Liver (tissue), 9 donors: ENCODE results near the gene ZMYM4. TPM values are rescaled to one million over a fixed set of nuclear protein-coding genes. Genes with fewer than 3 reads are reported as not detected.

Experiments
- DNase-seq: peaks from one replicate; pipeline ENCODE4 v3.0.0-alpha.2; 2017; ENCODE audit warnings: low spot score
- H3K27ac ChIP-seq, 2 donors: one replicate each; pipeline ENCODE4 v1.7.0; 2013; ENCODE audit warnings: inconsistent platforms in 2 of 2, low read length in 2 of 2, control low read depth in 1 of 2, low read depth in 1 of 2, mild to moderate bottlenecking in 1 of 2
- H3K27me3 ChIP-seq, 4 donors: one replicate each; pipeline versions ENCODE4 v1.6.1 to v1.7.0; 2013; ENCODE audit warnings: low read length in 3 of 4, inconsistent platforms in 1 of 4, mild to moderate bottlenecking in 1 of 4, moderate library complexity in 1 of 4; ENCODE audit not compliant: control insufficient read depth in 4 of 4, insufficient read depth in 4 of 4
- H3K36me3 ChIP-seq, 4 donors: one replicate each; pipeline versions ENCODE4 v1.6.1 to v1.7.0; 2013; ENCODE audit warnings: low read length in 3 of 4, mild to moderate bottlenecking in 3 of 4, low read depth in 1 of 4, moderate library complexity in 1 of 4; ENCODE audit not compliant: control insufficient read depth in 4 of 4, insufficient read depth in 3 of 4
- H3K4me1 ChIP-seq, 4 donors: one replicate each; pipeline versions ENCODE4 v1.6.1 to v1.7.0; 2013; ENCODE audit warnings: low read length in 3 of 4, mild to moderate bottlenecking in 3 of 4, moderate library complexity in 1 of 4; ENCODE audit not compliant: control insufficient read depth in 4 of 4, insufficient read depth in 4 of 4
- H3K4me3 ChIP-seq, 3 donors: one replicate each; pipeline versions ENCODE4 v1.6.1 to v1.7.0; 2013; ENCODE audit warnings: low read length in 3 of 3, control low read depth in 1 of 3, low read depth in 1 of 3, mild to moderate bottlenecking in 1 of 3
- H3K9ac ChIP-seq, 2 donors: one replicate each; pipeline ENCODE4 v1.7.0; 2013; ENCODE audit warnings: low read length in 2 of 2, mild to moderate bottlenecking in 2 of 2, moderate library complexity in 2 of 2, control low read depth in 1 of 2, low read depth in 1 of 2
- H3K9me3 ChIP-seq, 4 donors: one replicate each; pipeline versions ENCODE4 v1.6.1 to v1.7.0; 2013; ENCODE audit warnings: low read length in 3 of 4; ENCODE audit not compliant: control insufficient read depth in 4 of 4
- EGR1 ChIP-seq, 2 donors: IDR thresholded peaks; 2 replicates each; pipeline ENCODE4 v1.6.1; 2016 to 2018; ENCODE audit warnings: antibody characterized with exemption in 2 of 2, low read depth in 2 of 2
- FOXA1 ChIP-seq: IDR thresholded peaks from 2 replicates; pipeline ENCODE4 v1.6.1; 2016; ENCODE audit warnings: antibody characterized with exemption
- FOXA2 ChIP-seq: IDR thresholded peaks from 2 replicates; pipeline ENCODE4 v1.6.1; 2016; ENCODE audit warnings: antibody characterized with exemption
- GABPA ChIP-seq, 2 donors: IDR thresholded peaks in 1 of 2; conservative IDR thresholded peaks in 1 of 2; 2 replicates each; pipeline ENCODE4 v1.6.1; 2016; ENCODE audit warnings: antibody characterized with exemption in 2 of 2, mild to moderate bottlenecking in 1 of 2, moderate library complexity in 1 of 2
- HNF4A ChIP-seq, 2 donors: conservative IDR thresholded peaks; 2 replicates each; pipeline ENCODE4 v1.6.1; 2016; ENCODE audit warnings: antibody characterized with exemption in 2 of 2, mild to moderate bottlenecking in 2 of 2
- HNF4G ChIP-seq: IDR thresholded peaks from 2 replicates; pipeline ENCODE4 v1.6.1; 2016; ENCODE audit warnings: antibody characterized with exemption
- JUND ChIP-seq, 2 donors: IDR thresholded peaks; 2 replicates each; pipeline ENCODE4 v1.6.1; 2016; ENCODE audit warnings: antibody characterized with exemption in 2 of 2
- NR2F2 ChIP-seq: IDR thresholded peaks from 2 replicates; pipeline ENCODE4 v1.6.1; 2016; ENCODE audit warnings: antibody characterized with exemption
- RAD21 ChIP-seq, 2 donors: IDR thresholded peaks; 2 replicates each; pipeline ENCODE4 v1.6.1; 2016; ENCODE audit warnings: antibody characterized with exemption in 2 of 2, mild to moderate bottlenecking in 2 of 2
- SP1 ChIP-seq: IDR thresholded peaks from 2 replicates; pipeline ENCODE4 v1.6.1; 2018; ENCODE audit warnings: antibody characterized with exemption, mild to moderate bottlenecking
- TAF1 ChIP-seq: conservative IDR thresholded peaks from 2 replicates; pipeline ENCODE4 v1.6.1; 2016; ENCODE audit warnings: antibody characterized with exemption, mild to moderate bottlenecking
- YY1 ChIP-seq: IDR thresholded peaks from 2 replicates; pipeline ENCODE4 v1.6.1; 2016; ENCODE audit warnings: antibody characterized with exemption, mild to moderate bottlenecking
- WGBS: extraction: QIAGEN DNeasy Blood & Tissue Kit; methylation state at CpG from one replicate; pipeline ENCODE4 v1.1.7; 2013; 5-methylcytosine and 5-hydroxymethylcytosine counted together
- polyA plus RNA-seq, 2 donors: library from polyadenylated mRNA; stranded (reverse) in 1 of 2; unstranded in 1 of 2; fragments of 200-250 nt in 1 of 2; fragments of >200 nt in 1 of 2; fragmentation: Nextera tagmentation in 1 of 2; extraction: Ambion mirVana in 1 of 2; gene quantifications; one replicate each; pipeline versions ENCODE4 v1.2.1 to v1.2.3, GENCODE V29; 2013 to 2015
- total RNA-seq, 2 donors: library from RNA; depleted of rRNA; stranded (reverse); fragments of >200 nt; gene quantifications; one replicate each; pipeline ENCODE4 v1.2.3, GENCODE V29; 2014
- TF ChIP-seq, protein P1 (sequence below): IDR thresholded peaks from 2 replicates; pipeline ENCODE4 v1.6.1; 2016; ENCODE audit warnings: antibody characterized with exemption
- TF ChIP-seq, protein P2 (sequence below): IDR thresholded peaks from 2 replicates; pipeline ENCODE4 v1.6.1; 2016; ENCODE audit warnings: antibody characterized with exemption
- TF ChIP-seq, protein P3 (sequence below): fragments of 150-350 bp; IDR thresholded peaks from 2 replicates; pipeline ENCODE4 v1.5.1; 2017; ENCODE audit warnings: improper control_type of control experiment, low read depth, low read length; ENCODE audit not compliant: missing input control
- TF ChIP-seq, protein P4 (sequence below): IDR thresholded peaks from 2 replicates; pipeline ENCODE4 v1.6.1; 2016; ENCODE audit warnings: antibody characterized with exemption
- donor health status: healthy.
- donor health status: healthy.
- donor health status: healthy.
- donor health status: healthy.
- donor health status: healthy.

ZMYM4 gene
- total and polyA plus RNA-seq, 4 donors: 5.3 to 16.8 (median 10.5) TPM

DNA sequence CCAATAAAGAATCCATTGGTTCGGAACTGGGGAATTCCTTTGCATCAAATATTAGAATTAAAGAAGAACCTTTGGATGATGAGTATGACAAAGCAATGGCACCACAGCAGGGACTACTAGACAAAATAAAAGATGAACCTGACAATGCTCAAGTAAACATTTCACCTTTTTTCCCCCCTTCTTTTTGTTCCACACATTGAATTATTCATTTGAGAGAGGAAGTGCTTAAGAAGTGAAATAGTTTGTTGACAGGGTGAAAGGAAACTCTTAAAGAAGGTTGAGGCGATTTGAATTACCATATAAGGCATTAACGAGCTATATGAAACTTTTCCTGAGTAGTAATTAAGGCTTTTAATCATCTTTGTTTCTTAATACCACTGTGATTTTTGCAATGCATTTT lies 93.1 kb downstream of the ZMYM4 start:
- no peak overlapping the region for H3K4me3 ChIP-seq
- H3K9me3 ChIP-seq: no peaks in the 10 kb centered on the region
- no peak overlapping the region for H3K9ac ChIP-seq
- H3K27ac ChIP-seq: no peak overlapping the region
- H3K4me1 ChIP-seq: peaks cover 0 to 6% (median 0%) of the 10 kb centered on the region in 4 donors
- 84% methylated on average over 3 of the region's 3 CpGs for WGBS
- no peaks in the 10 kb centered on the region for H3K27me3 ChIP-seq
- DNase-seq: no peak
- TF ChIP-seq FOXA2 (no peak), GABPA (IDR thresholded peaks at IDR 0.05 in 1 of 2, conservative IDR thresholded peaks at IDR 0.05 in 1 of 2) (no peak), FOXA1 (no peak), TAF1 (no peak), HNF4G (no peak), SP1 (no peak), EGR1 (IDR thresholded peaks at IDR 0.05; ENCODE audit: low read depth in 2 of 2) (no peak), YY1 (no peak), JUND (IDR thresholded peaks at IDR 0.05) (no peak), RAD21 (IDR thresholded peaks at IDR 0.05) (no peak)
- TF ChIP-seq, protein P1, sequence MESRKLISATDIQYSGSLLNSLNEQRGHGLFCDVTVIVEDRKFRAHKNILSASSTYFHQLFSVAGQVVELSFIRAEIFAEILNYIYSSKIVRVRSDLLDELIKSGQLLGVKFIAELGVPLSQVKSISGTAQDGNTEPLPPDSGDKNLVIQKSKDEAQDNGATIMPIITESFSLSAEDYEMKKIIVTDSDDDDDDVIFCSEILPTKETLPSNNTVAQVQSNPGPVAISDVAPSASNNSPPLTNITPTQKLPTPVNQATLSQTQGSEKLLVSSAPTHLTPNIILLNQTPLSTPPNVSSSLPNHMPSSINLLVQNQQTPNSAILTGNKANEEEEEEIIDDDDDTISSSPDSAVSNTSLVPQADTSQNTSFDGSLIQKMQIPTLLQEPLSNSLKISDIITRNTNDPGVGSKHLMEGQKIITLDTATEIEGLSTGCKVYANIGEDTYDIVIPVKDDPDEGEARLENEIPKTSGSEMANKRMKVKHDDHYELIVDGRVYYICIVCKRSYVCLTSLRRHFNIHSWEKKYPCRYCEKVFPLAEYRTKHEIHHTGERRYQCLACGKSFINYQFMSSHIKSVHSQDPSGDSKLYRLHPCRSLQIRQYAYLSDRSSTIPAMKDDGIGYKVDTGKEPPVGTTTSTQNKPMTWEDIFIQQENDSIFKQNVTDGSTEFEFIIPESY: no peak
- TF ChIP-seq, protein P2, sequence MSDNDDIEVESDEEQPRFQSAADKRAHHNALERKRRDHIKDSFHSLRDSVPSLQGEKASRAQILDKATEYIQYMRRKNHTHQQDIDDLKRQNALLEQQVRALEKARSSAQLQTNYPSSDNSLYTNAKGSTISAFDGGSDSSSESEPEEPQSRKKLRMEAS: no peak
- TF ChIP-seq, protein P3, sequence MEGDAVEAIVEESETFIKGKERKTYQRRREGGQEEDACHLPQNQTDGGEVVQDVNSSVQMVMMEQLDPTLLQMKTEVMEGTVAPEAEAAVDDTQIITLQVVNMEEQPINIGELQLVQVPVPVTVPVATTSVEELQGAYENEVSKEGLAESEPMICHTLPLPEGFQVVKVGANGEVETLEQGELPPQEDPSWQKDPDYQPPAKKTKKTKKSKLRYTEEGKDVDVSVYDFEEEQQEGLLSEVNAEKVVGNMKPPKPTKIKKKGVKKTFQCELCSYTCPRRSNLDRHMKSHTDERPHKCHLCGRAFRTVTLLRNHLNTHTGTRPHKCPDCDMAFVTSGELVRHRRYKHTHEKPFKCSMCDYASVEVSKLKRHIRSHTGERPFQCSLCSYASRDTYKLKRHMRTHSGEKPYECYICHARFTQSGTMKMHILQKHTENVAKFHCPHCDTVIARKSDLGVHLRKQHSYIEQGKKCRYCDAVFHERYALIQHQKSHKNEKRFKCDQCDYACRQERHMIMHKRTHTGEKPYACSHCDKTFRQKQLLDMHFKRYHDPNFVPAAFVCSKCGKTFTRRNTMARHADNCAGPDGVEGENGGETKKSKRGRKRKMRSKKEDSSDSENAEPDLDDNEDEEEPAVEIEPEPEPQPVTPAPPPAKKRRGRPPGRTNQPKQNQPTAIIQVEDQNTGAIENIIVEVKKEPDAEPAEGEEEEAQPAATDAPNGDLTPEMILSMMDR: no peak
- TF ChIP-seq, protein P4, sequence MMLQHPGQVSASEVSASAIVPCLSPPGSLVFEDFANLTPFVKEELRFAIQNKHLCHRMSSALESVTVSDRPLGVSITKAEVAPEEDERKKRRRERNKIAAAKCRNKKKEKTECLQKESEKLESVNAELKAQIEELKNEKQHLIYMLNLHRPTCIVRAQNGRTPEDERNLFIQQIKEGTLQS: no peak
- H3K36me3 ChIP-seq: peaks cover 0 to 16% (median 0%) of the 10 kb centered on the region in 4 donors

DNA sequence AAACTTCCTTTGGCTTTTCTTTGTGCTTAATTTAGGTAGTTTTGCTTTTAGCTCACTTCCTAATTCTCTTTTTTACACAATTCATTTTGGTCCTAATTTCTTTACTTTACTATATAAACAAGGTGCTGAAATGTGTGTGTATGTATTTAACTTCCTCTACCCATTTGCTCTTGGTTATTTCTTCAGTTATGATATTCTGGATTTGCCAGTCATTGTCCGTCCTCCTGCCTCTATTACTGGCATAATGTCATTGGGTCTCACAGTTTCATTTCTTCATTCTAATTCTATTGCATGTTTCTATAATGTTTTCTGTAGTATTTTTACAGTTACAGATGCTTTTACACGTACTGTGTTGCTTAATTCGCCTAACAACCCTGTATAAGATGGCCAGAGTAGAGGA lies 96.2 kb downstream of the ZMYM4 start:
- TF ChIP-seq, protein P3: no peak
- no peak for TF ChIP-seq HNF4A (conservative IDR thresholded peaks at IDR 0.05)
- no peak for TF ChIP-seq SP1
- TF ChIP-seq JUND (IDR thresholded peaks at IDR 0.05): no peak
- TF ChIP-seq YY1: no peak
- TF ChIP-seq TAF1: no peak
- TF ChIP-seq NR2F2: no peak
- WGBS: 87% methylated on average over 3 of the region's 3 CpGs
- no peak for DNase-seq
- no peaks in the 10 kb centered on the region for H3K27me3 ChIP-seq
- H3K4me1 ChIP-seq: peaks cover 0 to 6% (median 0%) of the 10 kb centered on the region in 4 donors
- no peak overlapping the region for H3K9ac ChIP-seq
- no peaks in the 10 kb centered on the region for H3K9me3 ChIP-seq
- no peak overlapping the region for H3K27ac ChIP-seq
- H3K4me3 ChIP-seq: no peak overlapping the region
- peaks cover 0 to 16% (median under 1%) of the 10 kb centered on the region in 4 donors for H3K36me3 ChIP-seq
